Measurements from ENCODE around the gene PACSIN2. TPM values are rescaled to one million over a fixed set of nuclear protein-coding genes. Genes with fewer than 3 reads are reported as not detected.

Gene PACSIN2
- total RNA-seq, 1 donor from 2014 or later, result 56.6 TPM

DNA sequence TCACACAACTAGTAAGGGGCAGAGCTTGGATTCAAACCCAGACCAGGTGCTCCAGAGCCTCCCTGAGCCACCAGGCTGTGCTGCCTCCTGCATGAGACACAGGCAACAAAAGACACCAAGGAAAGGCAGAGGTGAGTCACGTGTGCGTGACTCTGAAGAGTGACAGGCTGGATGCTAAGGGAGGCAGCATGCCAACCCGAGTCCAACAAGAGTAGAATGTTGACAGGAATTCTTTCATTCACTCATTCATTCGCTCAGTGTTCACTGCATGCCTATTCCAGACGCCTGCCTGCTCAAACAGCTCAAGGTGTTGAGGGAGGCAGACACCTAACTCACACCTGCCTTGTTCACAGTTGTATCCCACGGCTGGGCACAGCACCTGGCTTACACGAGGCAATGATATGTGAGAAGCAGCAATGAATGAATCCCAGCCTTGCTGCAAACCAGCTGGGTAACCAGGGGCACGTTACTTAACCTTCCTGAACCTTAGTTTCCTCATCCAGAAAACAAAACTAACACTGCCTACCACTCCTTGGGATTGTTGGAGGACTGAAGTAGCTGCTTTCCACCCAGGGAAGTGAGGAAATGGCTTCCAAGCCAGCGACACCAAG lies 84.0 kb downstream of the PACSIN2 start:
- H3K27ac Mint-ChIP-seq, result no peak overlapping the region

DNA sequence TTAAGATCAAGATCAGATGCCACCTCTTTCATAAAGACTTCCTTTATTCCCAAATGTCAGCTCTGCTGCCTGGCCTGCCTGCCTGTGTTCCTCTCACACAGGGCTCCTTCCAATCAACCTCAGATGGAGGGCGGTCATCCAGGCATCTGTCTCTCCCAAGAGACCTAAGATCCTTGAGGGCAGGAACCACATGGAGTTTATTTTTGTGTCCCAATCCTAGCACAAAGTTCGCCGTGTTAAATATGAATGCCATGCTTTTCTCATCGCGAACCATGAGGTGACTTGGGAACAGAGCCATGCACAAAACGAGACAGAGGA lies 85.2 kb downstream of the PACSIN2 start:
- Mint-ChIP-seq H3K27me3 (ENCODE audit: low read depth) (no peaks in the 10 kb centered on the region), H3K36me3 (no peaks in the 10 kb centered on the region), H3K27ac (no peak overlapping the region), H3K4me1 (peaks cover 43% of the 10 kb centered on the region), H3K9me3 (no peaks in the 10 kb centered on the region), H3K4me3 (no peak overlapping the region)
- no peak for DNase-seq (ENCODE audit: low spot score in 2 of 2, unreplicated experiment in 2 of 2)
- TF ChIP-seq, protein P1, sequence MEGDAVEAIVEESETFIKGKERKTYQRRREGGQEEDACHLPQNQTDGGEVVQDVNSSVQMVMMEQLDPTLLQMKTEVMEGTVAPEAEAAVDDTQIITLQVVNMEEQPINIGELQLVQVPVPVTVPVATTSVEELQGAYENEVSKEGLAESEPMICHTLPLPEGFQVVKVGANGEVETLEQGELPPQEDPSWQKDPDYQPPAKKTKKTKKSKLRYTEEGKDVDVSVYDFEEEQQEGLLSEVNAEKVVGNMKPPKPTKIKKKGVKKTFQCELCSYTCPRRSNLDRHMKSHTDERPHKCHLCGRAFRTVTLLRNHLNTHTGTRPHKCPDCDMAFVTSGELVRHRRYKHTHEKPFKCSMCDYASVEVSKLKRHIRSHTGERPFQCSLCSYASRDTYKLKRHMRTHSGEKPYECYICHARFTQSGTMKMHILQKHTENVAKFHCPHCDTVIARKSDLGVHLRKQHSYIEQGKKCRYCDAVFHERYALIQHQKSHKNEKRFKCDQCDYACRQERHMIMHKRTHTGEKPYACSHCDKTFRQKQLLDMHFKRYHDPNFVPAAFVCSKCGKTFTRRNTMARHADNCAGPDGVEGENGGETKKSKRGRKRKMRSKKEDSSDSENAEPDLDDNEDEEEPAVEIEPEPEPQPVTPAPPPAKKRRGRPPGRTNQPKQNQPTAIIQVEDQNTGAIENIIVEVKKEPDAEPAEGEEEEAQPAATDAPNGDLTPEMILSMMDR (IDR thresholded peaks at IDR 0.05; ENCODE audit: unreplicated experiment), result no peak

More for the DNA sequence above, 84.0 kb downstream of the PACSIN2 start:
- DNase-seq (ENCODE audit: low spot score in 2 of 2, unreplicated experiment in 2 of 2), result no peak
- Mint-ChIP-seq H3K27me3 (ENCODE audit: low read depth) (no peaks in the 10 kb centered on the region), H3K4me1 (peaks cover 39% of the 10 kb centered on the region), H3K36me3 (no peaks in the 10 kb centered on the region), H3K9me3 (no peaks in the 10 kb centered on the region), H3K4me3 (no peak overlapping the region)
- TF ChIP-seq, protein P1 (IDR thresholded peaks at IDR 0.05; ENCODE audit: unreplicated experiment), result no peak

DNA sequence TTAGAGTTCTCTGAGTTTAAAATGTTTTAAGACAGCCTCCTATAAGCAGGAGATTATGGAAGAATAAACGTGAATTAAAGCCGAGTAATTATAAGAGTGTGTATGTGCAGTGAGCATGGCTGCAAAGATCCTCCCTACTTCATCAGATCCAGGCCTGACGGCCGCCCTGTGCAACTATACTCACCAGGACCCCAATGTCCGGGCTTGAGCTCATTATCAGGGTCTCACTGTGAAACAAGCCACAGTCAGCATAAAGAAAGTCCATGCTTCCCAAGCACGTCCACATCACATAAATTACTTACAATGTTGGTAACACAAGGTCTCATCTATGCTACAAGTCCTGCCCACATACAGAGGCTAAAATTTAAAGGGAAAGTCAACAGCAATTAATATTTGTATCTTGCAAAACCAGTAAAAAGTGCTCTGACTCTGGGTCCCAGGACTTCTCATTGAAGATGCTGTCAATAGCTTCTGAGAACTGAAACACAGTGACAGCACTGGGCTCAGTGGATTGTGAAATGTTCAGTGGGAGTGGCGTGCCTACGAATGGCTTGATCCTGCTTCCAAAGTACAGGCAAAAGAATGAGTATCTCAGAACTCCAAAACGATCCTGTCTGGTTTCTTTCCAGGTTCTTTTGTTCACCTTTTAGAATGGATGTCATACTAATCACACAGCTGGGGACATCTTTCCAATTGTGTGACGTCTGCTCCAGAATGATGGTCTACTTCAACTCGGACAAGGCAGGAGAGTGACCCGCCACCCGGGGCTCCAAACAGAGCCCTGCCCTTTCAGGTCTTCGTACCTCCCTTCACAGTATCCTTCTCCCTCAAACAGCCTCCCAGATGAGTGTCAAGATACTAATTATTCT lies 85.7 kb downstream of the PACSIN2 start:
- H3K27ac Mint-ChIP-seq, result no peak overlapping the region

DNA sequence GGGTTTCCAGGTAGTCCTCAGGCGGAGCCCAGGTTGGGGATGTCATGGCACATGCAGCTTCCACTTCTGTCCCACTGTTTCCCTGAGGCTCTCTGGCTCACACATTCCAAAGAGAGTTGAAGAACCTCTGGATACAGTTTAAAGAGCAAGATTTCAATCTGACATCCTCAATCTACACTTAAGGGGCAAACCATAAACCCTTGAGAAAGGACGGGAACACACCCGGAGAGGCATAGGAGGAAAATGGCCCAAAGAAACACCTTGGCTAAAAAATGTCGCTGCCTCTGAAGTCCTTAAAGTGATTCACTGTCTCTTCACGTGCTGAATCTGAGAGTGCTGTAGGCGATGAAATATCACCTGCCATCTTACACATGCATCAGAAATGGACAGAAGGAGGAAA lies 87.0 kb downstream of the PACSIN2 start:
- Mint-ChIP-seq H3K9me3 (no peaks in the 10 kb centered on the region), H3K27me3 (ENCODE audit: low read depth) (no peaks in the 10 kb centered on the region), H3K36me3 (no peaks in the 10 kb centered on the region), H3K27ac (no peak overlapping the region), H3K4me3 (no peak overlapping the region), H3K4me1 (peaks cover 28% of the 10 kb centered on the region)
- no peak for DNase-seq (ENCODE audit: low spot score in 2 of 2, unreplicated experiment in 2 of 2)
- TF ChIP-seq, protein P1 (IDR thresholded peaks at IDR 0.05; ENCODE audit: unreplicated experiment), result no peak

More for the DNA sequence above, 85.7 kb downstream of the PACSIN2 start:
- Mint-ChIP-seq H3K4me1 (peaks cover 38% of the 10 kb centered on the region), H3K4me3 (no peak overlapping the region), H3K9me3 (no peaks in the 10 kb centered on the region), H3K27me3 (ENCODE audit: low read depth) (no peaks in the 10 kb centered on the region), H3K36me3 (no peaks in the 10 kb centered on the region)
- no peak for DNase-seq (ENCODE audit: low spot score in 2 of 2, unreplicated experiment in 2 of 2)
- TF ChIP-seq, protein P1 (IDR thresholded peaks at IDR 0.05; ENCODE audit: unreplicated experiment), result no peak

DNA sequence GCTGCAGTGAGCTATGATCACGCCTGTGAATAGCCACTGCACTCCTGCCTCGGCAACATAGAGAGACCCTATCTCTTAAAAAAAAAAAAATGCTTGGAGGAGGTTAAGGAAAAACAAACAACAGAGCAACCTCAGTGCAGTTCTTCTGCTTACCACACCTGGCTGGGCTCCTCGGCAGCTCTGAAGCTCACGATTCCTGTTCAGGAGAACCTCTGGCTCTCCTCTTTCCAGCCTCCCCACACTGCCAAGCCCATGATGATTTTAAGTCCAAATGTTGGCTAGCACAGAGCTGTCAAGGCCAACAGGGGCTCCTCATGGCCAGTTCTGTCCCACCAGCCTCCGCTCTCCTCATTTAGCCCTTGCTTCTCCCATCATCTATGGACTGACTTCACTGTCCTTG lies 88.2 kb downstream of the PACSIN2 start:
- Mint-ChIP-seq H3K4me1 (peaks cover 28% of the 10 kb centered on the region), H3K27ac (peak overlapping the region; percentile 43), H3K4me3 (no peak overlapping the region), H3K9me3 (no peaks in the 10 kb centered on the region), H3K27me3 (ENCODE audit: low read depth) (no peaks in the 10 kb centered on the region), H3K36me3 (no peaks in the 10 kb centered on the region)
- TF ChIP-seq, protein P1 (IDR thresholded peaks at IDR 0.05; ENCODE audit: unreplicated experiment), result no peak
- DNase-seq (ENCODE audit: low spot score in 2 of 2, unreplicated experiment in 2 of 2), result no peak

Measured in mesothelial cell of epicardium (in vitro differentiated cells).